Astrocyte (in vitro differentiated cells and primary cell): ENCODE data around the gene NDUFB7.

Source experiments
- EZH2 ChIP-seq: IDR thresholded peaks from 2 replicates; pipeline ENCODE4 v1.6.1; 2012; ENCODE audit warnings: mild to moderate bottlenecking, low read length, inconsistent platforms; ENCODE audit not compliant: insufficient read depth
- TF ChIP-seq, protein P1 (sequence below): IDR thresholded peaks from 2 replicates; pipeline ENCODE4 v1.5.1; 2011; ENCODE audit warnings: low read depth, mild to moderate bottlenecking, inconsistent platforms, low read length, moderate library complexity; ENCODE audit not compliant: insufficient read depth

DNA sequence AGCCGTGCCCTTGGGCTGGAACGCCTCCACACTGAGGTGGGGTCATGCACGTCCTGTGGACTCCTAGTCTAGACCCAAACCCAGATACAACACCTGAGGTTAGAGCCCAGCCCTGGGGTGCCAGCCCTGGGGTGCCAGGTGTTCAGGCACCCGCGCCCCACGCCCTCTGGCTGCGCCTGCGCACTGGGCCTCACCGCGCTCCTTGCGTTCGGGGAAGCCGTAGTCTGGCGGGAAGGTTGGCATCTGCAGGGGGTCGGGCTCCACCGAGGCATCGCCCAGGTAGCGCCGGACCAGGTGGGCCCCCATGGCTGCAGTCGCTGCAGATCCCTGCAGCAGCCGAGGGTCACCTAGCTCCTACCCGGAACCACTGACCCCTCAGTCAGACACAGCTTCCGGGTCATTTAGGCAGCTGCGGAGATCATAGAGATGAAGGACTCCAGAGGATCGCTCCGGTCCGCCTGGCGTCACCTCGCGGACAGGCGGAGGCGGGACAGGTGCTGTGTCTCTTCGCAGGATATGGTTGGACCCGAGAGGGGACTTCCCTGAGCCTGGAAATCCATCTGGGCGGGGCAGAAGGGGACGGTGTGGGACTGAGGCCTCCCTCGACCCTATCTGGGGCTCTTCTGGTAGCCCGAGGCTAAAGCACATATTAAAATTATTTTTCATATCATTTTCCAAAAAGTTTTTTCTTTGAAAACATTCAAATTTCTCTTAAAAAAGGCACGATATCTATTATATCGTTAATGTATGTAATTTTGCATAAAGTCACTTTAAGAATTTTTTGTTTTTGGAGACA, at the start of gene NDUFB7:
- TF ChIP-seq, protein P1, sequence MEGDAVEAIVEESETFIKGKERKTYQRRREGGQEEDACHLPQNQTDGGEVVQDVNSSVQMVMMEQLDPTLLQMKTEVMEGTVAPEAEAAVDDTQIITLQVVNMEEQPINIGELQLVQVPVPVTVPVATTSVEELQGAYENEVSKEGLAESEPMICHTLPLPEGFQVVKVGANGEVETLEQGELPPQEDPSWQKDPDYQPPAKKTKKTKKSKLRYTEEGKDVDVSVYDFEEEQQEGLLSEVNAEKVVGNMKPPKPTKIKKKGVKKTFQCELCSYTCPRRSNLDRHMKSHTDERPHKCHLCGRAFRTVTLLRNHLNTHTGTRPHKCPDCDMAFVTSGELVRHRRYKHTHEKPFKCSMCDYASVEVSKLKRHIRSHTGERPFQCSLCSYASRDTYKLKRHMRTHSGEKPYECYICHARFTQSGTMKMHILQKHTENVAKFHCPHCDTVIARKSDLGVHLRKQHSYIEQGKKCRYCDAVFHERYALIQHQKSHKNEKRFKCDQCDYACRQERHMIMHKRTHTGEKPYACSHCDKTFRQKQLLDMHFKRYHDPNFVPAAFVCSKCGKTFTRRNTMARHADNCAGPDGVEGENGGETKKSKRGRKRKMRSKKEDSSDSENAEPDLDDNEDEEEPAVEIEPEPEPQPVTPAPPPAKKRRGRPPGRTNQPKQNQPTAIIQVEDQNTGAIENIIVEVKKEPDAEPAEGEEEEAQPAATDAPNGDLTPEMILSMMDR = peak; percentile 60
- TF ChIP-seq EZH2 = no peak
